Hepatocyte (in vitro differentiated cells): Measurements from ENCODE around the gene TNFRSF21. TPM values are rescaled to one million over a fixed set of nuclear protein-coding genes. Genes with fewer than 3 reads are reported as not detected.

Experiments
- DNase-seq: peaks from one replicate; pipeline ENCODE4 v3.0.0-alpha.2; 2016; ENCODE audit warnings: low spot score
- H2AFZ ChIP-seq: fragments of 200-600 bp; sonication (generic); 2 replicates; pipeline ENCODE4 v1.6.0; 2016; ENCODE audit warnings: antibody characterized with exemption, mild to moderate bottlenecking
- H3K27ac ChIP-seq: fragments of 200-600 bp; sonication (generic); 2 replicates; pipeline ENCODE4 v1.5.1; 2016; ENCODE audit warnings: mild to moderate bottlenecking
- H3K27me3 ChIP-seq: fragments of 200-600 bp; sonication (generic); 2 replicates; pipeline ENCODE4 v1.6.1; 2016
- H3K36me3 ChIP-seq: fragments of 200-600 bp; sonication (generic); replicated peaks from 2 replicates; pipeline ENCODE4 v1.5.1; 2016; ENCODE audit warnings: low read depth; ENCODE audit not compliant: insufficient read depth
- H3K4me1 ChIP-seq: fragments of 200-600 bp; sonication (generic); 2 replicates; pipeline ENCODE4 v1.5.1; 2016; ENCODE audit warnings: mild to moderate bottlenecking, moderate library complexity; ENCODE audit not compliant: insufficient read depth
- H3K4me2 ChIP-seq: fragments of 200-600 bp; sonication (generic); 2 replicates; pipeline ENCODE4 v1.6.0; 2016
- H3K4me3 ChIP-seq: fragments of 200-600 bp; sonication (generic); 2 replicates; pipeline ENCODE4 v1.5.1; 2016; ENCODE audit warnings: mild to moderate bottlenecking
- H3K79me2 ChIP-seq: fragments of 200-600 bp; sonication (generic); 2 replicates; pipeline ENCODE4 v1.6.0; 2017; ENCODE audit warnings: mild to moderate bottlenecking
- H3K9me2 ChIP-seq: fragments of 200-600 bp; sonication (generic); replicated peaks from 2 replicates; pipeline ENCODE4 v1.6.0; 2017; ENCODE audit warnings: mild to moderate bottlenecking; ENCODE audit not compliant: insufficient read depth
- H3K9me3 ChIP-seq: fragments of 200-600 bp; sonication (generic); 2 replicates; pipeline ENCODE4 v1.5.1; 2016; ENCODE audit warnings: low read depth, mild to moderate bottlenecking
- H4K20me1 ChIP-seq: fragments of 200-600 bp; sonication (generic); 2 replicates; pipeline ENCODE4 v1.6.0; 2016; ENCODE audit warnings: mild to moderate bottlenecking; ENCODE audit not compliant: insufficient read depth, poor library complexity, severe bottlenecking
- EZH2 ChIP-seq: fragments of 200-600 bp; sonication (generic); IDR thresholded peaks from 2 replicates; pipeline ENCODE4 v1.6.1; 2016; ENCODE audit warnings: antibody characterized with exemption, mild to moderate bottlenecking, borderline replicate concordance
- EZH2phosphoT487 ChIP-seq: fragments of 200-600 bp; sonication (generic); IDR thresholded peaks from one replicate; pipeline ENCODE4 v1.6.1; 2018; ENCODE audit warnings: antibody characterized with exemption, mild to moderate bottlenecking, low read depth, moderate library complexity; ENCODE audit not compliant: unreplicated experiment, severe bottlenecking
- WGBS: methylation state at CpG from one replicate; pipeline ENCODE4 v1.1.6; 2016; ENCODE audit warnings: low lambda C conversion rate; ENCODE audit errors: missing lambda C conversion rate; 5-methylcytosine and 5-hydroxymethylcytosine counted together
- polyA plus RNA-seq: library from polyadenylated mRNA; unstranded; fragments of >200 nt; fragmentation: Nextera tagmentation; extraction: Ambion mirVana; gene quantifications from 2 replicates; pipeline ENCODE4 v1.2.1, GENCODE V29; 2016
- total RNA-seq: library from RNA; depleted of rRNA; stranded (reverse); fragments of >200 nt; gene quantifications from 2 replicates; pipeline ENCODE4 v1.2.3, GENCODE V29; 2014
- TF ChIP-seq, protein P1 (sequence below): fragments of 200-600 bp; sonication (generic); IDR thresholded peaks from 2 replicates; pipeline ENCODE4 v1.5.1; 2016; ENCODE audit warnings: antibody characterized with exemption, mild to moderate bottlenecking; ENCODE audit not compliant: poor library complexity

Gene TNFRSF21
- total and polyA plus RNA-seq, 2 experiments from 2014 or later, result 52.1 to 104 TPM

- Histone ChIP-seq H3K4me1 (peaks cover 19% of the 10 kb centered on the region), H3K9me2 (no peaks in the 10 kb centered on the region), H3K27me3 (no peaks in the 10 kb centered on the region), H3K79me2 (no peaks in the 10 kb centered on the region), H3K27ac (peak overlapping the region; percentile 76), H4K20me1 (no peaks in the 10 kb centered on the region), H3K9me3 (no peaks in the 10 kb centered on the region), H3K4me2 (no peak overlapping the region), H3K36me3 (no peaks in the 10 kb centered on the region), H2AFZ (no peak overlapping the region), H3K4me3 (no peak overlapping the region)
- TF ChIP-seq EZH2phosphoT487 (no peak), EZH2 (no peak)
- TF ChIP-seq, protein P1, sequence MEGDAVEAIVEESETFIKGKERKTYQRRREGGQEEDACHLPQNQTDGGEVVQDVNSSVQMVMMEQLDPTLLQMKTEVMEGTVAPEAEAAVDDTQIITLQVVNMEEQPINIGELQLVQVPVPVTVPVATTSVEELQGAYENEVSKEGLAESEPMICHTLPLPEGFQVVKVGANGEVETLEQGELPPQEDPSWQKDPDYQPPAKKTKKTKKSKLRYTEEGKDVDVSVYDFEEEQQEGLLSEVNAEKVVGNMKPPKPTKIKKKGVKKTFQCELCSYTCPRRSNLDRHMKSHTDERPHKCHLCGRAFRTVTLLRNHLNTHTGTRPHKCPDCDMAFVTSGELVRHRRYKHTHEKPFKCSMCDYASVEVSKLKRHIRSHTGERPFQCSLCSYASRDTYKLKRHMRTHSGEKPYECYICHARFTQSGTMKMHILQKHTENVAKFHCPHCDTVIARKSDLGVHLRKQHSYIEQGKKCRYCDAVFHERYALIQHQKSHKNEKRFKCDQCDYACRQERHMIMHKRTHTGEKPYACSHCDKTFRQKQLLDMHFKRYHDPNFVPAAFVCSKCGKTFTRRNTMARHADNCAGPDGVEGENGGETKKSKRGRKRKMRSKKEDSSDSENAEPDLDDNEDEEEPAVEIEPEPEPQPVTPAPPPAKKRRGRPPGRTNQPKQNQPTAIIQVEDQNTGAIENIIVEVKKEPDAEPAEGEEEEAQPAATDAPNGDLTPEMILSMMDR, result no peak
- no peak for DNase-seq
- 73% methylated on average over 6 of the region's 6 CpGs for WGBS
These were observed 127.3 kb downstream of the TNFRSF21 start for GRCh38 chr6:47182291-47182957.

DNA sequence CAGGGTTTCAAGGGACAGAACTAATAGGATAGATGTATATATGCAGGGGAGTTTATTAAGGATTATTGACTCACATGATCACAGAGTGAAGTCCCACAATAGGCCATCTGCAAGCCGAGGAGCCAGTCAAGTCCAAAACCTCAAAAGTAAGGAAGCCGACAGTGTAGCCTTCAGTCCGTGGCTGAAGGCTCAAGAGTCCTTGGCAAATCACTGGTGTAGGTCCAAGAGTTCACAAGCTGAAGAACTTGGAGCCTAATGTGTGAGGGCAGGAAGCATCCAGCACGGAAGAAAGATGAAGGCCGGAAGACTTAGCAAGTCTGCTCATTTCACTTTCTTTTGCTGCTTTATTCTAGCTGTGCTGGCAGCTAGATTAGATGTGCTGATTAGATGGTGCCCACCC, 128.0 kb downstream of the TNFRSF21 start:
- no peaks in the 10 kb centered on the region for H3K79me2 ChIP-seq
- H3K27me3 ChIP-seq, result no peaks in the 10 kb centered on the region
- 96% methylated on average over 5 of the region's 5 CpGs for WGBS
- H3K4me1 ChIP-seq, result peaks cover 12% of the 10 kb centered on the region
- H3K4me3 ChIP-seq, result no peak overlapping the region
- H4K20me1 ChIP-seq, result no peaks in the 10 kb centered on the region
- no peak for DNase-seq
- no peaks in the 10 kb centered on the region for H3K9me3 ChIP-seq
- no peak for TF ChIP-seq EZH2
- H2AFZ ChIP-seq, result no peak overlapping the region
- no peak overlapping the region for H3K4me2 ChIP-seq
- H3K9me2 ChIP-seq, result no peaks in the 10 kb centered on the region
- H3K27ac ChIP-seq, result peak overlapping the region; percentile 76
- H3K36me3 ChIP-seq, result no peaks in the 10 kb centered on the region

Other genes with a start within 250 kb of the TNFRSF21 start
- 44.4 and 48.0 TPM in 2 replicates for gene CD2AP, start 167.9 kb upstream of the TNFRSF21 start, total RNA-seq
- 13.7 and 19.0 TPM in 2 replicates for gene CD2AP, start 167.9 kb upstream of the TNFRSF21 start, polyA plus RNA-seq